Endothelial cell of umbilical vein (primary cell): ENCODE data around the gene MOB3C.

Source experiments
- EZH2 ChIP-seq: IDR thresholded peaks from 2 replicates; pipeline ENCODE4 v1.6.1; 2012; ENCODE audit warnings: borderline replicate concordance, low read depth, mild to moderate bottlenecking, moderate library complexity, low read length, inconsistent platforms; ENCODE audit not compliant: severe bottlenecking
- FOS ChIP-seq: IDR thresholded peaks from 2 replicates; pipeline ENCODE4 v1.6.1; 2011; ENCODE audit warnings: mild to moderate bottlenecking, low read length, moderate library complexity, borderline replicate concordance; ENCODE audit not compliant: insufficient read depth
- GATA2 ChIP-seq: IDR thresholded peaks from 2 replicates; pipeline ENCODE4 v1.7.0; 2011; ENCODE audit warnings: low read depth, mild to moderate bottlenecking, moderate library complexity, mixed read lengths, low read length; ENCODE audit not compliant: insufficient read length, insufficient read depth
- MAX ChIP-seq: IDR thresholded peaks from 2 replicates; pipeline ENCODE4 v1.6.1; 2011; ENCODE audit not compliant: insufficient read depth, insufficient read length
- MYC ChIP-seq: IDR thresholded peaks from one replicate; pipeline ENCODE4 v1.6.1; 2011; ENCODE audit warnings: mild to moderate bottlenecking, low read depth, low read length
- POLR2A ChIP-seq: IDR thresholded peaks from 2 replicates; pipeline ENCODE4 v1.6.1; 2012; ENCODE audit warnings: low read depth, mild to moderate bottlenecking, control low read depth, low read length
- POLR2AphosphoS5 ChIP-seq: IDR thresholded peaks from 2 replicates; pipeline ENCODE4 v1.6.1; 2012; ENCODE audit warnings: low read depth, mild to moderate bottlenecking, control low read depth, low read length, moderate library complexity; ENCODE audit not compliant: insufficient read depth
- TF ChIP-seq, protein P1 (sequence below), 2 donors: IDR thresholded peaks; 1 replicate in 1 of 2; 2 replicates in 1 of 2; pipeline ENCODE4 v1.5.1; 2011; ENCODE audit warnings: low read length in 2 of 2, mild to moderate bottlenecking in 2 of 2, moderate library complexity in 2 of 2, control low read depth in 1 of 2, inconsistent platforms in 1 of 2, low read depth in 1 of 2; ENCODE audit not compliant: insufficient read depth in 1 of 2; ENCODE audit errors: extremely low read depth in 1 of 2

DNA sequence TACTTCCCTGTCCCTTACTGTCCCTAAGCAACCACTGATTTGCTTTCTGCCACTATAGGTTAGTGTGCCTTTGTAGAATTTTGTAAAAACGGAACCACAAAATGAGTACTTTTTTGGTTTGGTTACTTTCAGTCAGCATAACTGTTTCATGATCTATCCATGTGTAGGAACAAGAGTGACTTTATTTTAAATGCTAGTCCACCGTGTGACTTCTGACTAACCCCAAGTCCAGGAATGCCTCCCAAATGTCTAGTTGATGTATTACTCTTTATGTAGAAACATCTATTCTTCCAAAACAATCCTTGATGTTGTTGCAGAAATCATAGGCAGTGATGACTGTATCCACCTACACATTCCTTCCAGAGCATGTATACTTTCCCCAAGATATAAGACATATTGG lies 30.2 kb upstream of the MOB3C start:
- TF ChIP-seq EZH2 (no peak), POLR2A (no peak), MYC (no peak), MAX (no peak), POLR2AphosphoS5 (no peak), GATA2 (no peak), FOS (no peak)
- TF ChIP-seq, protein P1, sequence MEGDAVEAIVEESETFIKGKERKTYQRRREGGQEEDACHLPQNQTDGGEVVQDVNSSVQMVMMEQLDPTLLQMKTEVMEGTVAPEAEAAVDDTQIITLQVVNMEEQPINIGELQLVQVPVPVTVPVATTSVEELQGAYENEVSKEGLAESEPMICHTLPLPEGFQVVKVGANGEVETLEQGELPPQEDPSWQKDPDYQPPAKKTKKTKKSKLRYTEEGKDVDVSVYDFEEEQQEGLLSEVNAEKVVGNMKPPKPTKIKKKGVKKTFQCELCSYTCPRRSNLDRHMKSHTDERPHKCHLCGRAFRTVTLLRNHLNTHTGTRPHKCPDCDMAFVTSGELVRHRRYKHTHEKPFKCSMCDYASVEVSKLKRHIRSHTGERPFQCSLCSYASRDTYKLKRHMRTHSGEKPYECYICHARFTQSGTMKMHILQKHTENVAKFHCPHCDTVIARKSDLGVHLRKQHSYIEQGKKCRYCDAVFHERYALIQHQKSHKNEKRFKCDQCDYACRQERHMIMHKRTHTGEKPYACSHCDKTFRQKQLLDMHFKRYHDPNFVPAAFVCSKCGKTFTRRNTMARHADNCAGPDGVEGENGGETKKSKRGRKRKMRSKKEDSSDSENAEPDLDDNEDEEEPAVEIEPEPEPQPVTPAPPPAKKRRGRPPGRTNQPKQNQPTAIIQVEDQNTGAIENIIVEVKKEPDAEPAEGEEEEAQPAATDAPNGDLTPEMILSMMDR (IDR thresholded peaks at IDR 0.05; ENCODE audit: extremely low read depth in 1 of 2, insufficient read depth in 1 of 2, low read depth in 1 of 2, low read length in 2 of 2), result no peak
